Activated naive CD8-positive, alpha-beta T cell (primary cell): ENCODE results near the gene EPX.

Experiments used
- H3K27ac Mint-ChIP-seq: one replicate; pipeline ENCODE4 v1.8.0; 2021; ENCODE audit warnings: mixed read lengths
- H3K27me3 Mint-ChIP-seq: one replicate; pipeline ENCODE4 v1.8.0; 2021; ENCODE audit warnings: mixed read lengths
- H3K36me3 Mint-ChIP-seq: one replicate; pipeline ENCODE4 v1.8.0; 2021; ENCODE audit warnings: mixed read lengths
- H3K4me1 Mint-ChIP-seq: one replicate; pipeline ENCODE4 v1.8.0; 2021; ENCODE audit warnings: low read depth, mixed read lengths
- H3K4me3 Mint-ChIP-seq: one replicate; pipeline ENCODE4 v1.8.0; 2021; ENCODE audit warnings: mild to moderate bottlenecking, mixed read lengths
- H3K9me3 Mint-ChIP-seq: one replicate; pipeline ENCODE4 v1.8.0; 2021; ENCODE audit warnings: low read depth, mixed read lengths

Gene EPX

GRCh38 chr17:58174871-58175270, 17.7 kb upstream of the EPX start:
- Mint-ChIP-seq H3K36me3 (no peaks in the 10 kb centered on the region), H3K4me3 (no peak overlapping the region), H3K27me3 (no peaks in the 10 kb centered on the region), H3K9me3 (no peaks in the 10 kb centered on the region), H3K27ac (no peak overlapping the region), H3K4me1 (peaks cover 26% of the 10 kb centered on the region)

DNA sequence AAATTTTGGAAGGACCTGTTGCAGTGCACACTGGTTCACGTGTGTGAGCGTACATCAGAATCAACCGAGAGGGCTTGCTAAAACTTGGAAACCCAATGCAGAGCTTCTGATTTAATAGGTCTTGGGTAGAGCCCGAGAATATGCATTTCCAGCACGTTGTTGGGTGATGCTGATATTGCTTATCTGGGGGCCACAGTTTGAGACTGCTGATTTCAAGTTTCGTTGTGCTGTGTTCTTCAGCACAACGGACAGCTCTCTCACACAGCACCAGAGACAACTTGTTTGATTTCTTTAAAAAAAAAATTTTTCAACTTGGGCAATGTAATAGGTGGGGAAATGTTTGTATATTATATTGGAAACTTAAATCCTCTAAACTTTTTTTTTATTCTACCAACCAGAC, 16.3 kb upstream of the EPX start:
- no peaks in the 10 kb centered on the region for H3K9me3 Mint-ChIP-seq
- no peaks in the 10 kb centered on the region for H3K27me3 Mint-ChIP-seq
- no peaks in the 10 kb centered on the region for H3K36me3 Mint-ChIP-seq
- H3K4me1 Mint-ChIP-seq, result peaks cover 14% of the 10 kb centered on the region
- no peak overlapping the region for H3K27ac Mint-ChIP-seq
- H3K4me3 Mint-ChIP-seq, result no peak overlapping the region

GRCh38 chr17:58181796-58182195, 10.7 kb upstream of the EPX start:
- Mint-ChIP-seq H3K27me3 (no peaks in the 10 kb centered on the region), H3K9me3 (no peaks in the 10 kb centered on the region), H3K4me1 (peaks cover 3% of the 10 kb centered on the region), H3K36me3 (no peaks in the 10 kb centered on the region), H3K27ac (no peak overlapping the region), H3K4me3 (no peak overlapping the region)

- Mint-ChIP-seq H3K27ac (no peak overlapping the region), H3K9me3 (no peaks in the 10 kb centered on the region), H3K4me3 (no peak overlapping the region), H3K27me3 (peaks cover 3% of the 10 kb centered on the region), H3K4me1 (peaks cover 3% of the 10 kb centered on the region), H3K36me3 (no peaks in the 10 kb centered on the region)
Observed at GRCh38 chr17:58183514-58183913, 9.0 kb upstream of the EPX start.

DNA sequence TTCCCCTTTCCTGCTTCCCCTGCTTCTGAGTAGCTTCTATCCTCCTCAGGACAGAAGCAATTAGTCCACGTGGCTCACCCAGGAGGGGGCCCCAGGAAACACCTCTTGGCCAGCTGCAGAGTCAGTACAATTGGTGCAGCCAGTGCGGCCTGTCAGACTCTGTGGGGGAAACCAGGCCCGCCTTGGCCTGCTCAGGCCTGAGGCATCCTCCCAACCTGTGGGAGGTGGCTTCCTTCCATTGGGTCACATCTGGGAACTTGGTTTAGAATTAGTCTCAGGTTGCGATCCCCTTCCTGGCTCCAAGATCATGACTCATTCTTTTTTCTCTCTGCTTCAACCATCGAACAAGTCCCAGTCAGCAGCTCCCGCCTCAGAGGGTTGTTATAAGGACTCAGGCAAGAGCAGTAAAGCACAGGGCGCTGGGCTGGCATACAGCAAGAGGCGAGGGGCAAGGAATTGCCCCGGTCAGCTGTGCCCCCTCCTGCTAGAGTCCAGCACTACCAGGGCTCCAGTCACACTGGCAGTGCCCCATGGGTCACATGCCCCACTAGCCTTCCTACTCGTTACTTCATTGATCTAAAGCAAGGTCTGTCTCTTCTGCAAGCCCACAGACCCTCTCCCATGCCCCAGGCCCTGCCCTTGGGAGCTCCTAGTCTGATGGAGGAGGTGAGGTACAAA, 8.1 kb upstream of the EPX start:
- Mint-ChIP-seq H3K36me3 (no peaks in the 10 kb centered on the region), H3K4me1 (peaks cover 3% of the 10 kb centered on the region), H3K27ac (no peak overlapping the region), H3K9me3 (no peaks in the 10 kb centered on the region), H3K4me3 (no peak overlapping the region), H3K27me3 (peaks cover 3% of the 10 kb centered on the region)

DNA sequence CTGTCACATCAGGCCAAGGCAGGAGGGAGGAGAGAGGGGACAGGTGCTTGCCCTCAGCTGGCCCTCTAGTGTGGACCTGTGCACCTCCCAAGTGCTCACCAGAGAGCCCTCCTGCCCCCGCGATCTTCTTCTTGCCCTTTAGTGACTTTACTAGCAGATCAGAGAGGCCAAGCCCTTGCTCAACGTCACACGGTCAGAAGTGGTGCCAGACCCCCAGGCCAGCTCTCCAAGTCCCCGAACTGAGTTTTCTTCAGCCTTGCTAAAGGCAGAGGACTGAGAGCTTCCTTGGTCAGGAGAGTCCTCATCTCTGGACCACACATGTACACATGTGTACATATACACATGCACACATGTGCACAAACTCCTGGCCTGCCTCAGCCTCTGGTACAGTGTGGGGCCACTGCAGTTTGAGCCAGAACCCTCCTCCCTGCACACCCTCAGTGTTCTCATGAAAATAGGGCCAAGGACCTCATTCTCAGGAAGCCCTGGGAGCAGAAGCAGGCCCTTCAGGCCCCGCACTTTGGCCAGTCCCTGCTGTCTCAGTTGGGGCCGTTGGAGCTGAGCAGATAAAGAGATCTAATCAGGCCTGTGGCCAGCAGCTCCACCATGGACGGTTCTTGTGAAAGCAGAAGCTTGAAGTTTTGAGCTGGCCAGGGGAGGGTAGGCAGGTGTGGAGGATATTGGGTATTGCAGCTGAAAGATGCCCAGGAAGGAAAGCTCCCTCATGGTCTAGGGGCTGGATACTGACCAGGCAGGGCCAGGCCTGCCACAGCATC, 7.4 kb upstream of the EPX start:
- Mint-ChIP-seq H3K4me1 (peaks cover 3% of the 10 kb centered on the region), H3K4me3 (no peak overlapping the region), H3K36me3 (no peaks in the 10 kb centered on the region), H3K27me3 (peaks cover 3% of the 10 kb centered on the region), H3K27ac (no peak overlapping the region), H3K9me3 (no peaks in the 10 kb centered on the region)

DNA sequence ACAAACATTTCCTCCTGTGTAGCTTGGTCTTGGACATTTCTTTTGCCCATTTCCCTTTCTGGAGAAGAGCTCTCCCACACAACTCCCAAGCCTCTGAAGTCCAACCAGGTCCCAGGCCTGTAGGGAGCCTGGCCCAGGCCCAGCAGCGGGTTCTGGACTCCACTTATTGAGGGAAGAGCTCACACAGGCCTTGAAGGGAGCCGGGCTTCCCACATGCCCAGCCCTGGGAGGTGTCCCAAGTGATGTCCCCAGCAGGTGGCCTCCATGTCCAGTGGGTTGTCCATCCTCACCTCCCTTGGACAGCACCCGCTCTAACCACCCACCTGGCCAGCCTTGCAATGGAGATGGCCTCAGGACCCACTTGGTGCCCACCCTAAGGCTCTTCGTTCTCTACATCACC, 5.9 kb upstream of the EPX start:
- Mint-ChIP-seq H3K27ac (no peak overlapping the region), H3K27me3 (peaks cover 3% of the 10 kb centered on the region), H3K4me1 (peaks cover 3% of the 10 kb centered on the region), H3K4me3 (no peak overlapping the region), H3K36me3 (no peaks in the 10 kb centered on the region), H3K9me3 (no peaks in the 10 kb centered on the region)

DNA sequence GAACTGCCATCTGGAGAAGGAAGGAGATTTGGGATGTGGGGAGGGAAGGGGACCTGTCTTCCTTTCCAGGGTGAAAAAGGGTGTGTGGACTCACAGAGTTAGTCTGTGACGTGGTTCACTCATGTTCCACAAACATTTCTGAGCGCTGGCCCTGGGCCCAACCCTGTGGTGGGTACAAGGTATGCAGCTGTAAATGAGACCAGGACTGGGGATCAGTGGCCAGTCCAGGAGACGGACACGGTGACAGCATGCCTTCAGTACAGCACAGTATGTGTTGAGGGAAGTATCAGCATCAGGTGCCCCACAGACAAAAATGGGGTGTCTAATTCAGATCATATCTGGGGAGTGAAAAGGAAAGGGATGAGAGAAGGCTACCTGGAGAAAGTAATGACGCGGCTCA, 5.5 kb upstream of the EPX start:
- H3K36me3 Mint-ChIP-seq, result no peaks in the 10 kb centered on the region
- H3K9me3 Mint-ChIP-seq, result no peaks in the 10 kb centered on the region
- peaks cover 3% of the 10 kb centered on the region for H3K4me1 Mint-ChIP-seq
- H3K27ac Mint-ChIP-seq, result no peak overlapping the region
- no peak overlapping the region for H3K4me3 Mint-ChIP-seq
- peaks cover 3% of the 10 kb centered on the region for H3K27me3 Mint-ChIP-seq

- H3K27ac Mint-ChIP-seq, result no peak overlapping the region
- peaks cover 3% of the 10 kb centered on the region for H3K4me1 Mint-ChIP-seq
- H3K36me3 Mint-ChIP-seq, result no peaks in the 10 kb centered on the region
- no peaks in the 10 kb centered on the region for H3K9me3 Mint-ChIP-seq
- H3K4me3 Mint-ChIP-seq, result no peak overlapping the region
- H3K27me3 Mint-ChIP-seq, result peaks cover 3% of the 10 kb centered on the region
Observed at GRCh38 chr17:58187675-58188074, 4.9 kb upstream of the EPX start.

- H3K4me1 Mint-ChIP-seq, result peaks cover 3% of the 10 kb centered on the region
- no peaks in the 10 kb centered on the region for H3K36me3 Mint-ChIP-seq
- H3K27ac Mint-ChIP-seq, result no peak overlapping the region
- peaks cover 3% of the 10 kb centered on the region for H3K27me3 Mint-ChIP-seq
- no peak overlapping the region for H3K4me3 Mint-ChIP-seq
- no peaks in the 10 kb centered on the region for H3K9me3 Mint-ChIP-seq
Observed at GRCh38 chr17:58189436-58190146, 2.9 kb upstream of the EPX start.

DNA sequence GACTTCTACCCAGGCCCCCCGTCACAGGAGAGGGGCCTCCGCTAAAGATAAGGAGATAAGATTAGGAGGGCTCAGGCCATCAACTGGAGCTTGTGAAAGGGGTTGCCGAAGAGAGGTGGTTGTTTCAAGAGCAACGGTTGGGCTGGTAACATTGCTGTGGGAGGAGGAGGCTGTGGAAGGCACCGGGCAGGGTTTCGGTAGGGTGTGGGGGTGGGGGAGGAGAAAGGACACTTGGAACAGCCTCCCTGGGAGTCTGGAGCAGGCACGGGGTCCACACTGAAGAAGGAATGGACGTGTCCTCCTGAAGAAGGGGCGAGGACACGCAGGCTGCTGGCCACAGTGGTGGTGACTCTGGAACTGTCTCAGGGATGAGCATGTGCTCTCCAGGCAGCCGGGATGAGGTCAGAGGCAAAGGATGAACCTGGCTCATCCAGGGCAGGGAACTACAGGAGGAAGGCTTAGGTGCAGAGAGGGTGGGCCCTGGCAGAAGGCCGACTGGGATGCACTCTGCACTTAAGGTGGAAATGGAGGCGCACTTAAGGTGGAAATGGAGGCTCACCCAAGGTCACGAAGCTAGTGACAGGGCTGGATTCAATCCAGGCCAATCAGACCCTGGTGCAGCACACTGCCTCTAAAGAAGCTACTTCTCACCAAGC, 1.2 kb upstream of the EPX start:
- Mint-ChIP-seq H3K27ac (no peak overlapping the region), H3K36me3 (no peaks in the 10 kb centered on the region), H3K9me3 (no peaks in the 10 kb centered on the region), H3K4me3 (no peak overlapping the region), H3K4me1 (no peaks in the 10 kb centered on the region), H3K27me3 (peaks cover 5% of the 10 kb centered on the region)

DNA sequence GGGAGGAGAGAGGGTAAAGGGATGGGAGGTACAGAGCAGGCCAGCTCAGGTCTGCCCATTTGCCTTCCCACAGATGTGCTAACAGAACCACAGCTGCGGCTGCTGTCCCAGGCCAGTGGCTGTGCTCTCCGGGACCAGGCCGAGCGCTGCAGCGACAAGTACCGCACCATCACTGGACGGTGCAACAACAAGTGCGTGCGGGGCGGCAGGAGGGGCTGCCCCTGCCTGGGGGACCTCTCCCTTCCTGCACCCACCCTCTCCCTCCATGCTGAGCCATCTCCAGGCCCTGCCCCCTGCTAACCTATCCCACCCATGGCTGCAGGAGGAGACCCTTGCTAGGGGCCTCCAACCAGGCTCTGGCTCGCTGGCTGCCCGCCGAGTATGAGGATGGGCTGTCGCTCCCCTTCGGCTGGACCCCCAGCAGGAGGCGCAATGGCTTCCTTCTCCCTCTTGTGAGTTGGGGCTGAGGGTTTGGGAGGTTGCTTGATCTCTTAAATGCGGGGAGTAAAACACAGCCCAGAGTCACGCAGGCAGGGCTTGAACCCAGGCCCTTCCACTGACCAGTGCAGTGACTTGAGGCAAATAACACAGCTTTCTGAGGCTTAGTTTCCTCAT, 1.2 kb downstream of the EPX start:
- H3K36me3 Mint-ChIP-seq, result no peaks in the 10 kb centered on the region
- no peaks in the 10 kb centered on the region for H3K4me1 Mint-ChIP-seq
- H3K4me3 Mint-ChIP-seq, result no peak overlapping the region
- no peak overlapping the region for H3K27ac Mint-ChIP-seq
- no peaks in the 10 kb centered on the region for H3K9me3 Mint-ChIP-seq
- peaks cover 10% of the 10 kb centered on the region for H3K27me3 Mint-ChIP-seq

DNA sequence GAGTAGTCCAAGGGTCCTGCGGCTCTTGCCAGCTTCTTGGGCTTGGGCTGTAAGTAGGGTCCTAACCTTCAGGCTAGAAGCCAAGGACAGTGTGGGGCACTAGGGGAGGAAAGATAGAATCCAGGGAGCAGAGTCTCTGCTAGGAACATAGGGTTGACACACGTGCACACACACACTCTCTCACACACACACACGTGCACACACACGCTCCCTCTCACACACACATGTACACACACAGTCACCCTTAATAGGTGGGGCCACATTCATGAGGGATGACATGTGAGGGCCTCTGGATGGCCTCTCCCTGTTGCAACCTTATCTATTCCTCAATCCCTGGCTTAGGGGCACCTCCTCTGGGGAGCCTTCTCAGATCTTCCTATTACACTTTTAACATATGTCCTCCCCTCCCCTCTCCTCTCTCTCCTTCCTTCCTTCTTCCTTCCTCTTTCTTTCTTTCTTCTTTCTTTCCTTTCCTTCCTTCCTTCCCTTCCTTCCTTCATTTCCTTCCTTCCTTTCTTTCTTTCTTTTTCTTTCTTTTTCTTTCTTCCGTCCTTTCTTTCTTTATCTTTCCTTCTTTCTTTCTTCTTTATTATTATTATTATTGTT, 3.1 kb downstream of the EPX start:
- no peaks in the 10 kb centered on the region for H3K9me3 Mint-ChIP-seq
- no peak overlapping the region for H3K4me3 Mint-ChIP-seq
- peaks cover 2% of the 10 kb centered on the region for H3K4me1 Mint-ChIP-seq
- H3K36me3 Mint-ChIP-seq, result no peaks in the 10 kb centered on the region
- H3K27me3 Mint-ChIP-seq, result peaks cover 12% of the 10 kb centered on the region
- H3K27ac Mint-ChIP-seq, result no peak overlapping the region

GRCh38 chr17:58196610-58197009, 4.1 kb downstream of the EPX start:
- Mint-ChIP-seq H3K9me3 (no peaks in the 10 kb centered on the region), H3K27ac (no peak overlapping the region), H3K4me1 (peaks cover 2% of the 10 kb centered on the region), H3K4me3 (no peak overlapping the region), H3K36me3 (no peaks in the 10 kb centered on the region), H3K27me3 (peaks cover 12% of the 10 kb centered on the region)
